ENCODE results near the gene RPL21. TPM values are rescaled to one million over a fixed set of nuclear protein-coding genes. Genes with fewer than 3 reads are reported as not detected.
A peak's percentile ranks its signal among the peaks of the same experiment; 100 is the strongest.
"Not testable (repeated sequence)": the region's sequence is repeated elsewhere in the genome, so short reads cannot be mapped to it uniquely, and the experiment has no call there.

RPL21 gene
- total RNA-seq: 1,031 TPM

GRCh38 chr13:27251166-27252091 is at the start of gene RPL21:
Gene RPL21, plus strand, starts transcription at chr13:27251558. Its CDS starts 2,219 bp downstream, at chr13:27253777.
- DNase-seq: peak; percentile 89

GRCh38 chr13:27201661-27202060 is 49.7 kb upstream of the RPL21 start:
- DNase-seq: no peak

- no peak for DNase-seq
These were observed 48.2 kb upstream of the RPL21 start for GRCh38 chr13:27203186-27203585.

GRCh38 chr13:27203854-27204253 is 47.5 kb upstream of the RPL21 start:
- no peak for DNase-seq

- no peak for DNase-seq
These were observed 42.8 kb upstream of the RPL21 start for GRCh38 chr13:27208514-27208913.

GRCh38 chr13:27211271-27211670 is 40.1 kb upstream of the RPL21 start:
- no peak for DNase-seq

- DNase-seq: no peak
These were observed 39.5 kb upstream of the RPL21 start for GRCh38 chr13:27211771-27212364.

GRCh38 chr13:27213386-27213785 is 38.0 kb upstream of the RPL21 start:
- not testable (repeated sequence) for DNase-seq

GRCh38 chr13:27217791-27218190 is 33.6 kb upstream of the RPL21 start:
- DNase-seq: not testable (repeated sequence)

GRCh38 chr13:27218861-27219260 is 32.5 kb upstream of the RPL21 start:
- not testable (repeated sequence) for DNase-seq

- DNase-seq: no peak
These were observed 31.7 kb upstream of the RPL21 start for GRCh38 chr13:27219611-27220010.

GRCh38 chr13:27222100-27222499 is 29.3 kb upstream of the RPL21 start:
- DNase-seq: not testable (repeated sequence)

- no peak for DNase-seq
These were observed 24.4 kb upstream of the RPL21 start for GRCh38 chr13:27226991-27227390.

- DNase-seq: no peak
These were observed 23.2 kb upstream of the RPL21 start for GRCh38 chr13:27228131-27228530.

GRCh38 chr13:27229642-27230041 is 21.7 kb upstream of the RPL21 start:
- no peak for DNase-seq

GRCh38 chr13:27233964-27234363 is 17.4 kb upstream of the RPL21 start:
- DNase-seq: no peak

- no peak for DNase-seq
These were observed 14.9 kb upstream of the RPL21 start for GRCh38 chr13:27236478-27236877.

GRCh38 chr13:27242702-27243101 is 8.7 kb upstream of the RPL21 start:
- no peak for DNase-seq

- no peak for DNase-seq
These were observed 5.7 kb upstream of the RPL21 start for GRCh38 chr13:27245610-27246009.

- DNase-seq: no peak
These were observed 559 bp upstream of the RPL21 start for GRCh38 chr13:27250833-27251165.

- DNase-seq: no peak
These were observed 1.1 kb downstream of the RPL21 start for GRCh38 chr13:27252467-27252866.

- no peak for DNase-seq
These were observed 5.8 kb downstream of the RPL21 start for GRCh38 chr13:27257233-27257568.

- DNase-seq: no peak
These were observed 6.4 kb downstream of the RPL21 start for GRCh38 chr13:27257648-27258253.

Data from occipital lobe (tissue), 2 donors.